Renal cortical epithelial cell (primary cell): ENCODE data around the gene CT45A9. TPM values are rescaled to one million over a fixed set of nuclear protein-coding genes. Genes with fewer than 3 reads are reported as not detected.
"Not testable (repeated sequence)": the region's sequence is repeated elsewhere in the genome, so short reads cannot be mapped to it uniquely, and the experiment has no call there.

Source experiments
- DNase-seq: peaks from one replicate; pipeline ENCODE4 v3.0.0-alpha.2; 2011; ENCODE audit warnings: low read depth
- total RNA-seq: library from RNA; depleted of rRNA; stranded (reverse); fragments of >200 nt; gene quantifications from 2 replicates; pipeline ENCODE4 v1.2.3, GENCODE V29; 2014

The CT45A9 gene, protein sequence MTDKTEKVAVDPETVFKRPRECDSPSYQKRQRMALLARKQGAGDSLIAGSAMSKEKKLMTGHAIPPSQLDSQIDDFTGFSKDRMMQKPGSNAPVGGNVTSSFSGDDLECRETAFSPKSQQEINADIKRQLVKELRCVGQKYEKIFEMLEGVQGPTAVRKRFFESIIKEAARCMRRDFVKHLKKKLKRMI
- not detected in 2 replicates for total RNA-seq

- DNase-seq: not testable (repeated sequence)
Measured at GRCh38 chrX:135871712-135872111, at the start of gene CT45A9. Gene CT45A9 (minus strand): TSS chrX:135871812. CDS start chrX:135868061, 3,751 bp downstream.

DNA sequence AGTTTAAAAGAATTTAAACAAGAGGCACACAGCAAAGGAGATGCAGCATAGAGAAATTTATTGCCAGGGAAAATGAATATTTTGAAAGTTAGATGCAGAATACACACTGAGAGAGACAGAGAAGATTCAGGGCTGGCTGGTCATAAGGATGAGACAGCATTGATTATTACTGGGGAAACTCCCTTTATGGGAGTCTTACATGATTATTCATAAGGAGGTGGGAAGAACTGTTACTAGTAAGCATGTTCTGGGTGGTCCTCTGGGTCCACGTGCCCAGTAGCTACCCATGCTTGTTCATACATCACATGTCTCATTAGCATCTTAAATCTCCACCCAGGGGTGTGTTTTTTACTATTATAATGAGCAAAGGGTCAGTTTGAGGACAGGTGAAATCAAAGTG is 48.9 kb upstream of the CT45A9 start:
- DNase-seq: not testable (repeated sequence)

GRCh38 chrX:135914404-135914803 is 42.8 kb upstream of the CT45A9 start:
- no peak for DNase-seq

- DNase-seq: no peak
Measured at GRCh38 chrX:135910251-135910650, 38.6 kb upstream of the CT45A9 start.

- DNase-seq: no peak
Measured at GRCh38 chrX:135893294-135893817, 21.7 kb upstream of the CT45A9 start, which contains the start of the genes CT45A10 and SAGE1. Gene CT45A10 (minus strand): TSS chrX:135893444. CDS start chrX:135885344, 8,100 bp downstream. Gene SAGE1 (plus strand): TSS chrX:135893716. CDS start chrX:135896243, 2,527 bp downstream.

GRCh38 chrX:135892781-135893180 is 21.2 kb upstream of the CT45A9 start:
- DNase-seq: no peak

DNA sequence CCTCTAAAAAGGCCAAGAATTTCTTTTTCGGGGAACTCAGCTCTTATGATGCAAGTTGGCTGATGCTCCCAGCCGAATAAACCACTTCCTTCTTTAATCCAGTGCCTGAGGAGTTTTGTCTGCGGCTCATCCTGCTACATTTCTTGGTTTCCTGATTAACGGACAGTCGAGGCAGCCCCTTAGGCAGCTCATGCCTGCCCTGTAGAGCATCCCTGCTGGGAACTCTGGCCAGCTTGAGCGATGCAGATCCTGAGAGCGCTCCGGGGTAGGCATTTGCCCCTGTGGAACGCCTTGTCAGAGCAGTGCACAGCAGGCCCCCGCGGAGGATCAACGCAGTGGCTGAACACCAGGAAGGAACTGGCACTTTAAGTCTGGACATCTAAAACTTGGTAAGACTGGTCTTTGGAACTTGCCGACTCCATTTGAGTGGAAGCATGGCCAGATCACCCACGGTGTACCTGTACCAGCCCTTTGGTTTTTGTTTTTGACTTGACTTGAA is 18.5 kb upstream of the CT45A9 start:
- DNase-seq: no peak

DNA sequence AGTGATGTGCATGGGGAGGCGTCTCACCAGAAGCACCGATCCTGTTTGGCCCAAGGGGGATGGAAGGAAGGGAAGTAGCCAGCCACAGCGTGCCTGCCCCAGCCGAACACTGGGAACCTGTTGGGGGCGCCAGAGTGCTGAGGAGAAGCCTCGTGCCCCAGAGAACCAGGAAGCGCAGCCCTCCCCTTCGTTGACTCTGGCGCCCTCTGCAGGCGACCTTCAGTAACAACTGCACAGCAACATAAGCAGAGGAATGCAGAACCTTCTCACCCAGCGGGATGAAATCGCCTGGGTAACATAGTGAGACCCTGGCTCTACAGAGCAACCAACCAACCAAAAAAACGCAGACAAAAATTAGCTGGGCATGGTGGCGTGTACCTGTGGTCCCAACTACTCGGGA is 17.4 kb upstream of the CT45A9 start:
- DNase-seq: not testable (repeated sequence)

GRCh38 chrX:135888230-135888629 is 16.6 kb upstream of the CT45A9 start:
- not testable (repeated sequence) for DNase-seq

GRCh38 chrX:135882741-135883140 is 11.1 kb upstream of the CT45A9 start:
- not testable (repeated sequence) for DNase-seq

DNA sequence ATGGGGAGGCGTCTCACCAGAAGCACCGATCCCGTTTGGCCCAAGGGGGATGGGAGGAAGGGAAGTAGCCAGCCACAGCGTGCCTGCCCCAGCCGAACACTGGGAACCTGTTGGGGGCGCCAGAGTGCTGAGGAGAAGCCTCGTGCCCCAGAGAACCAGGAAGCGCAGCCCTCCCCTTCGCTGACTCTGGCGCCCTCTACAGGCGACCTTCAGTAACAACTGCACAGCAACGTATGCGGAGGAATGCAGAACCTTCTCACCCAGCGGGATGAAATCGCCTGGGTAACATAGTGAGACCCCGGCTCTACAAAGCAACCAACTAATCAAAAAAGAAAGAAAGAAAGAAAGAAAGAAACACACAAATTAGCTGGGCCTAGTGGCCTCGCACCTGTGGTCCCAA is 17.2 kb downstream of the CT45A9 start, which contains the start of gene CT45A8:
Gene CT45A8, minus strand, starts transcription at position 101 of the 400 bp plus-strand sequence. CDS start 3,755 bp downstream, outside the sequence.
- not testable (repeated sequence) for DNase-seq

- not testable (repeated sequence) for DNase-seq
Measured at GRCh38 chrX:135837180-135837579, 34.4 kb downstream of the CT45A9 start, which contains the start of gene CT45A7. Gene CT45A7 (minus strand): TSS chrX:135837280. CDS start chrX:135833533, 3,747 bp downstream.

DNA sequence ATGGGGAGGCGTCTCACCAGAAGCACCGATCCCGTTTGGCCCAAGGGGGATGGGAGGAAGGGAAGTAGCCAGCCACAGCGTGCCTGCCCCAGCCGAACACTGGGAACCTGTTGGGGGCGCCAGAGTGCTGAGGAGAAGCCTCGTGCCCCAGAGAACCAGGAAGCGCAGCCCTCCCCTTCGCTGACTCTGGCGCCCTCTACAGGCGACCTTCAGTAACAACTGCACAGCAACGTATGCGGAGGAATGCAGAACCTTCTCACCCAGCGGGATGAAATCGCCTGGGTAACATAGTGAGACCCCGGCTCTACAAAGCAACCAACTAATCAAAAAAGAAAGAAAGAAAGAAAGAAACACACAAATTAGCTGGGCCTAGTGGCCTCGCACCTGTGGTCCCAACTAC is 51.7 kb downstream of the CT45A9 start, which contains the start of gene CT45A2:
Gene CT45A2, minus strand, starts transcription at position 101 of the 400 bp plus-strand sequence. CDS start 3,747 bp downstream, outside the sequence.
- DNase-seq: not testable (repeated sequence)

Other genes with a start within 250 kb of the CT45A9 start
- not detected in 2 replicates for gene CT45A1, start 158.2 kb downstream of the CT45A9 start, total RNA-seq
- gene CT45A3, start 103.6 kb downstream of the CT45A9 start, total RNA-seq: not detected in 2 replicates
- not detected in 2 replicates for gene CT45A5, start 86.3 kb downstream of the CT45A9 start, total RNA-seq
- not detected in 2 replicates for gene CT45A6, start 69.0 kb downstream of the CT45A9 start, total RNA-seq
- gene CT45A2, start 51.8 kb downstream of the CT45A9 start, total RNA-seq: not detected in 2 replicates
- gene CT45A7, start 34.5 kb downstream of the CT45A9 start, total RNA-seq: not detected in 2 replicates
- not detected in 2 replicates for gene CT45A8, start 17.3 kb downstream of the CT45A9 start, total RNA-seq
- gene CT45A10, start 21.6 kb upstream of the CT45A9 start, total RNA-seq: not detected in 2 replicates
- gene SAGE1, start 21.9 kb upstream of the CT45A9 start, total RNA-seq: not detected in 2 replicates
- 10.2 and 21.0 TPM in 2 replicates for gene MMGT1, start 102.2 kb upstream of the CT45A9 start, total RNA-seq
- gene SLC9A6, start 113.6 kb upstream of the CT45A9 start, total RNA-seq: 26.1 and 28.3 TPM in 2 replicates